ENCODE results near the gene YTHDF2.
"Not testable (repeated sequence)": the region's sequence is repeated elsewhere in the genome, so short reads cannot be mapped to it uniquely, and the experiment has no call there.

Gene YTHDF2

DNA sequence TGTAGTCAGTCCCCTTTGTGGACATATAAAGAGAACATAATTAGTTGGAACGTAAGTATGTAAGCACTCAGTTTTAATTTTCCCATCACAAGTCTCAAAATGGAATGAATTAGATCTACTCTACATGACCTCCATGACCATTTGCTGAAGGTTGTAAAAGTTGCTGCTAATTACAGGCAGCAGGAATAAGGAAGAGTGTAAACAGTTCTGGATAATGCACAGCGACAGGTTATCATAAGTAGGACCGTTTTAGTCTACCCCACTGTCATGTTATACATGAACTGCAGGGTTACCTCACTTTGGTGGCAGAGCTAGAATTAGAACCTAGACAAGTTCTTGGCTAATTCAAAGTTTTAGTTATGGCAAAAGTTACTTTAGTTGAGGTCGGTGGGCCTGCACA lies 21.7 kb downstream of the YTHDF2 start:
- no peak for DNase-seq (ENCODE audit: extremely low read depth in 1 of 2, low read depth in 1 of 2)

DNA sequence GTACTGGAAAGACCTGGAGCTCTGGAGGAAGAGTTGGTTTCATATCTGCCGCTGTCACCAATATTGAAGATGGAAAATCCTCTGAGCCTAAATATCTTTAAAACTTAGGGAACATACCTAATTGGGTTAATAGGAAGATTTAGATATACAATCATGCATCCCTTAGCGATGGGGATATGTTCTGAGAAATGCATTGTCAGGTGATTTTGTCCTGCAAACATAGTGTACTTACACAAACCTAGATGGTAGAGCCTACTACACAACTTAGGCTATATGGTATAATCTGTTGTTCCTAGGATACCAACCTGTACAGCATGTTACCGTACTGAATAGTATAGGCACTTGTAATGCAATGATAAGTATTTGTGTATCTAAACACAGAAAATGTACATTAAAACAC lies 22.5 kb downstream of the YTHDF2 start:
- DNase-seq (ENCODE audit: extremely low read depth in 1 of 2, low read depth in 1 of 2): no peak

DNA sequence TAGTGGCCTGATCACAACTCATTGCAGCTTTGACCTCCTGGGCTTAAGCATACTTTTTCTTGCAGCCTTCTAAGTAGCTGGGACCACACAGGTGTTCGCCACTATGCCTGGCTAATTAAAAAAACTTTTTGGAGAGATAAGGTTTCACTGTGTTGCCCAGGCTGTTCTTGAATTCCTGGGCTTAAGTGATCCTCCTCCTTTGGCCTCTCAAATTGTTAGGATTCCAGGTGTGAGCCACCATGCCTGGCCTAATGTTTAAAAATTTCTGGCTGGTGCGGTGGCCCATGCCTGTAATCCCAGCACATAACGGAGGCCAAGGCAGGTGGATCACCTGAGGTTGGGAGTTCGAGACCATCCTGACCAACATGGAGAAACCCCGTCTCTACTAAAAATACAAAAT lies 24.4 kb downstream of the YTHDF2 start:
- DNase-seq (ENCODE audit: extremely low read depth in 1 of 2, low read depth in 1 of 2): no peak

DNA sequence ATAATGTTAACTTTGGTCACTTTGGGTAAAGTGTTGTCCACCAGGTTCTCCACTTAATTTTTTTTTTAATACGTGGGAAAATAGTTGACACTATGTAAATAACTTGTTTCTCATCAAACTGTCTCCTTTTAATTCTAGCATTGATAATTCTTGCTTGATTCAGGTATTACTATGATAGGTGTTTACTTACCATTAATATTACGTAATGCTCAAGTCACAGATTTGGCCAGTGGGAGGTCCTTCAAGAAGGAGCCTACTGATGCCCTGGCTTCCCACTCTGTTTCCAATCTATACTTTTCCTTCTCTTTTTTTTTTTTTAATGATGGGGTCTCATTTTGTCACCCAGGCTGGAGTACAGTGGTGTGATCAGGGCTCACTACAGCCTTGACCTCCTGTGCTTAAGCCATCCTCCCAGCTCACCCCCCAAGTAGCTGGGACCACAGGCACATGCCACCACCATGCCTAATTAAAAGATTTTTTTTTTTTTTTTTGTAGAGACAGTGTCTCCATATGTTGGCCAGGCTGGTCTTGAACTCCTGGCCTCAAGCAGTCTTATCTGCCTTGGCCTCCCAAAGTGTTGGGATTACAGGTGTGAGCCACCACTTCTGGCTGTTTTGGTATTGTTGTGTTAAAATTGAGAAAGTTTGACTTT lies 29.9 kb downstream of the YTHDF2 start:
- no peak for DNase-seq (ENCODE audit: extremely low read depth in 1 of 2, low read depth in 1 of 2)

DNA sequence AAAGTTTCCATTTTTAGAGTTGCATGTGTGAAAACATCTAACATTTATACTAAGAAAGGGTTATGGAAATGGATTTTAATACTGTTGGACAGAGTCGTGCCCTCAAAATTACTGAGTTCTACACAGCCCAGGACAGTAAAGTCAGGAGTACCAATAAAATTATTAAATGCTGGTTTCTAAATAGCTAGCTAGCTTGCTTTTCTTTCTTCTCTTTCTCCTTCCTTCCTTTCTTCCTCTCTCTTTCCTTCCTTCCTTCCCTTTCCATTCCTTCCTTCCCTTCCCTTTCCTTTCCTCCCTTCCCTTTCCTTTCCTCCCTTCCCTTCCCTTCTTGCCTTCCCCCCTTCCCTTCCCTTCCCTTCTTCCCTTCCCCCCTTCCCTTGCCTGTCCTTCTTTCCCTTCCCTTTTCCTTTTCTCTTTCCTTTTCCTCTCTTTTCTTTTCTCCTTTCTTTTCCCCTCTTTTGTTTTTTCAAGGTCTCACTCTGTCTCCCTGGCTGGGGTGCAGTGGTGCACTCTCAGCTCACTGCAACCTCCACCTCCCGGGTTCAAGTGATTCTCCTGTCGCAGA lies 33.9 kb downstream of the YTHDF2 start:
- DNase-seq (ENCODE audit: extremely low read depth in 1 of 2, low read depth in 1 of 2): no peak

DNA sequence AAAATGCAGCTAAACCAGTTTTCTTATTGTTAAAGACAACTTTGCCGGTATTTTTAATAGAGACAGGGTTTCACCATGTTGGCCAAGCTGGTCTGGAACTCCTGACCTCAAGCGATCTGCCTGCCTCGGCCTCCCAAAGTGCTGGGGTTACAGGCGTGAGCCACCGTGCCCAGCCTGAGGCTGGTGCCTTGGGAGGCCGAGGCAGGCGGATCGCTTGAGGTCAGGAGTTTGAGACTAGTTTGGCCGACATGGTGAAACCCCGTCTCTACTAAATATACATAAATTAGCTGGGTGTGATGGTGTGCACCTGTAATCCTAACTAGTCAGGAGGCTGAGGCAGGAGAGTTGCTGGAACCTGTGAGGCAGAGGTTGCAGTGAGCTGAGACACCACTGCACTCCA lies 35.2 kb downstream of the YTHDF2 start:
- not testable (repeated sequence) for DNase-seq (ENCODE audit: extremely low read depth in 1 of 2, low read depth in 1 of 2)

DNA sequence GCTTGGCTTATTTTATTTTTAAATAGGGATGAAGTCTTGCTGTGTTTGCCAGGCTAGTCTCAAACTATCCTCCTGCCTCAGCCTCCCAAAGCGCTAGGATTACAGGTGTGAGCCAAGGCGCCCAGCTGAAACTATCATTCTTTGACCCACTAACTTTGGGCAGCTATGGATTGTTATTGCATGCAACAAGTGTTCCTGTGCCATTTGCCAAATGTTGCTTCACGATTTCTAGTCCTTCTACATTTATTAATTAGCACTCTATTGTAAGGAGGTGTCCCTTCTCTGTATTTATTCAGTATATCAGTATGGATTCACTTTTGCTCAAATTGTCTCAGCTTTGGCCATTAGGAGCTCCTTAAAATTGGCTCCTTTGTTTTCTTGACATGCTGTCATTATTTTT lies 36.4 kb downstream of the YTHDF2 start:
- no peak for DNase-seq (ENCODE audit: extremely low read depth in 1 of 2, low read depth in 1 of 2)

DNA sequence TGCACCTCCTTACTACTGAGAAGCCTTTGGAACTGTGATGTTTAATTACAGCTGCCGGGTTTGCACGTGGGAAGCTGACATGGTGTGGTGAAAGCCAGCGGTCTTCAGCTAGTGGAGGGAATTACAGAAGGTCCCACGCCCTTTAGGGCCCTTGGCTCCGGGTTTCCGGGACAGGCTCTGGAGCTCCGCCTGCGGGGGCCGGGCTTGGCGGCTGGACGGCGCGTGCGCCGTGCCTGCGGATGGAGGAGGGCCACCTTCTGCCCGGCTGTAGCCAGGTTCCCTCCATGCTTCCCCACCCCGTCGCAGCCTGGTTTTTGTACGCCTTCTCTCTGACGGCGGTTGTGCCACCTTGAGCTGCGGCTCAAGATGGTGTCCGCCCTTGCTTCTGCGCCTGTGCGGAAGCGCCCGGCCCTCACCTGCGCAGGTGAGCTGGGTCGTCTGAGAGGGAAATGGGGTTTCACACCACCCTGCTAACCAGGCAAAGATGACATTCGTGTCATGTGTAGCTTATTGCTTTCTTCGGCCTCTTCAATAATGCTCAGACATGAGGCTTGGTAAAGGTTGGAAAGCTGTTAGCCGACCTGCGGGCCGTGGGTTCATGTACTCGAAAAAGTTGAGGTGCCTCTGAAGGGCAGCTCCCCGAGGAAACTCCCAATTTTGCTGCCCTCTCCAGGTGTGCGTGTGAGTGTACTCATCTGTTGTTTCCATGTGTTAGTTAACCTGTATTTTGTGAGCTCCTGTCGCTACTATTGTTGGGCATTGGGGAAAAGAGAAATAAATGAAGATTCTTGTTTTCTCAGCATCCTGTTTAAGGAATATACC lies 38.6 kb downstream of the YTHDF2 start:
- DNase-seq (ENCODE audit: extremely low read depth in 1 of 2, low read depth in 1 of 2): peak; percentile 31 to 49

DNA sequence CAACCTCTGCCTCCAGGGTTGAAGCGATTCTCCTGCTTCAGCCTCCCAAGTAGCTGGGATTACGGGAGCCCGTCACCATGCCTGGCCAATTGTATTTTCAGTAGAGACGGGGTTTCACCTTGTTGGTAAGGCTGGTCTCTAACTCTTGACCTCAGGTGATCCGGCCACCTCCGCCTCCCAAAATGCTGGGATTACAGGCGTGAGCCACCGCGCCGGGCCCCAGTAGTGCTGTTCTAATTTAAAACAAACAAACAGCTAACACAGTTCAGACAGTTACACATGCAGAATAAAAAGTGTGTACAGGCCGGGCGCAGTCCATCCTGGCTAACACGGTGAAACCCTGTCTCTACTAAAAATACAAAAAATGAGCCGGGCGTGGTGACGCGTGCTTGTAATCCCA lies 39.6 kb downstream of the YTHDF2 start:
- DNase-seq (ENCODE audit: extremely low read depth in 1 of 2, low read depth in 1 of 2): no peak

DNA sequence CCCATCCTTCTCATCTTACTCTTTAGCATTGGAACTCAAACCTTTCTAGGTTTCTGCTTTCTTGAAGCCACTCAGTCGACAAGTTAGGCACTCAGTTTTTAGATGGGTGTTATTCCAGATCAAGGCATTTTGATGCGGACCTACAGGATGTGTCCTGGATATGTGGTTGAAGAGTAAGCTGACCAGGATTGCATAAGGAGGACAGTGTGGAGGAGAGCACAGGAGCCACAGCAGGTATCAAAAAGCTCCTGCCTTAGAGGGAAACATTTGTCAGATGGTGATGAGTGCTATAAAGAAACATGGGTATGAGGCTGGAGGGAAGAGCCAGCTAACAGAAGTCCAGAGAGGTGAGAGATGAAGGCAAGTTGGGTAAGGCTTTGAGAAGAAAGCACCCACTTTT lies 41.3 kb downstream of the YTHDF2 start:
- DNase-seq (ENCODE audit: extremely low read depth in 1 of 2, low read depth in 1 of 2): no peak

DNA sequence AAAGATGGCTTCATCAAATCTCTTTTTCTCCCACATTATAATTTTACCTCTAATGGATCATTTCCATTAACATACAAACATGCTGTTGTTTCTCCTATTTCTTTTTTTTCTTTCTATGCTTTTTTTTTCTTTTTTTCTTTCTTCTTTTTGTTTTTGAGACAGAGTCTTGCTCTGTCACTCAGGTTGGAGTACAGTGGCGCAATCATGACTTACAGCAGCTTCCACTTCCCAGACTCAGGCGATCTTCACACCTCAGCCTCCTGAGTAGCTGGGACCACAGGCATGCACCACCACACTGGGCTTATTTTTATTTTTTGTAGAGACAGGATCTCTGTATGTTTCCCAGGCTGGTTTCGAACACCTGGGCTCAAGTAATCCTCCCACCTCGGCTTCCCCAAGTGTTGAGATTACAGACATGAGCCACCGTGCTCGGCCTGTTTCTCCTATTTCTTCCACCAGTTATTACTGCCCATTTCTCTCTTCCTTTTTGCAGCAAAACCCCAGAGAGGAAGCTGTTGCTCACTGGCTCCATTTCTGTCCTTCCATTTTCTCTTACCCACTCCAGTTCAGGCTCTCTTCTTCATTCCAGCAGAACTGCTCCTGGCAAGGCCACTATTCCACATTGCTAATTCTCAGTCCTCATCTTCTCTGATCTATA lies 43.1 kb downstream of the YTHDF2 start:
- DNase-seq (ENCODE audit: extremely low read depth in 1 of 2, low read depth in 1 of 2): no peak

DNA sequence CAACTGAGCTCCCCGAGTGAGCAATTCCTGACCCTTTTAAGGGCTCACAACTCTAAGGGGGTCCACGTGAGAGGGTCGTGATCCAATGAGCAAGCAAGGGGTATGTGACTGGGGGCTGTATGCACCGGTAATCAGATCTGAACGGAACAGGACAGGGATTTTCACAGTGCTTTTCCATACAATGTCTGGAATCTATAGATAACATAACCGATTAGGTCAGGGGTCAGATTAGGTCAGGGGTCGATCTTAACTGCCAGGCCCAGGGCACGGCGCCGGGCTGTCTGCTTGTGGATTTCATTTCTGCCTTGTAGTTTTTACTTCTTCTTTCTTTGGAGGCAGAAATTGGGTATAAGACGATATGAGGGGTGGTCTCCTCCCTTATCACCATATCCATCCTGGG lies 44.6 kb downstream of the YTHDF2 start:
- no peak for DNase-seq (ENCODE audit: extremely low read depth in 1 of 2, low read depth in 1 of 2)

DNA sequence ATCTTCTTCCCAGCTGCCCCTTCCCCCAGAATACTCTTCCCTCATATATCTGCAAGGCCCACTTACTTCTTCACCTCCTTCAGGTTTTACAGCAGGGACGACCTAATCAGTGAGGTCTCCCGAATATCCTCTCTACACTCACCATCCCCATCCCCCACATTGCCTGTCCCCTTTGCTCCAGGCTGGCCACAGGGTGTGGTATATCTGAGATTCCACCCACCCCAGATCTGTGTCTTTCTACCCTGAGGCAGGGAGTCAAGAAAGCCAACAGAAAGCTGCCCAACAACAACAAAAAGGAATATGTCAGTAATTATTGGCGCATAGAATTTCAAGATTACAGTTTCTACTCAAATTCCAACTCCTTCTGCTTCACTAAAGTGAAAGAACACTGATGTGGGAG lies 45.3 kb downstream of the YTHDF2 start:
- DNase-seq (ENCODE audit: extremely low read depth in 1 of 2, low read depth in 1 of 2): no peak

DNA sequence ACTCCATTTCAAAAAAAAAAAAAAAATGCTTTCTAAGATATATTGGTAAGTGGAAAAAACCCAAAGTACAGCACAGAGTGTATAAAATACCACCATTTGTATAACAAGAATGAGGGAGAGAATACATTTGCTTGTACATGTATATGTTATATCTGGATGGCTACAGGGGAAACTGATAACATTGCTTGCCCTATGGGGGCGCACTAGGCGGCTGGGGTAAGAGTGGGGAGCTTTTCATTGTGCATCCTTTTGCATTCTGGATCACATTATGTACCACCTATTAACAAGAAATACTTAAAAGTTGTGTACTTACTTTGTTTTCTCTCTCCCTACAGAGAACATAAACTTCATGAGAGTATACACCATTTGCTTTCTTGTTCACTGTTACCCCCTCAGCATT lies 46.6 kb downstream of the YTHDF2 start:
- DNase-seq (ENCODE audit: extremely low read depth in 1 of 2, low read depth in 1 of 2): no peak

DNA sequence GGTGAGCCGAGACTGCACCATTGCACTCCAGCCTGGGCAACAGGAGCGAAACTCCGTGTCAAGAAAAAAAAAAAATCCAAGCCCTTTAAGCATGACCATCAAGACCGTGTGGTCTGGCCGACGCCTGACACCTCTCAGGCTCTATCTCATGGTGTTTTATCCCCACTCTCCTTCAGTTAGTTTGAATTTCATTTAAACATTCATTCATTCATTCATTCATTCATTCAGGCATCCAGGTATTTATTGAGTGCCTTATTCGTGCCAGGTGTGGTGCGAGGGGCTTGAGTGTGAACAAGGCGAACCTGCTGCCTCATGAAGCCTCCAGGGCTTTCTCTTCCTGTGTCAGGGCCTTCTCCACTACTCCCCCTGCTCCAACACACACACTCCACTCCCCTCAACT lies 52.7 kb downstream of the YTHDF2 start:
- DNase-seq (ENCODE audit: extremely low read depth in 1 of 2, low read depth in 1 of 2): no peak

DNA sequence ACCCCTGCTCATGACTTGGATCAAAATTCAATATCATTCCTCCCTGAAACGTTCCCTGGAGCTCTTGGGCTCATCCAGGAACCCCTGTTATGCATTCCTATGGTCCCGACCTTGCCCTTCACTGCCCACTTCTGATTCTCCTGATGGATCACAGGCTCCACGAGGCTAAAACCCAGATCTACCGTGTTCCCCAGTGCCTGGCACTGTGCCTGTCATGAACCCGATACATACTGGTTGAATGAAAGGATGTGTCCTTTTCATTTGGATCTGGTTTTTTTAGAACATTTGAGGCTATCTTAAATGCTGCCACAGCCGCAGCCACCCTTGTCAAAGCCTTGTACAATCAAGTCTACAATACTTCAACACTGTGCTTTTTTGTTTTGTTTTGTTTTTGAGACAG lies 53.1 kb downstream of the YTHDF2 start:
- DNase-seq (ENCODE audit: extremely low read depth in 1 of 2, low read depth in 1 of 2): no peak

DNA sequence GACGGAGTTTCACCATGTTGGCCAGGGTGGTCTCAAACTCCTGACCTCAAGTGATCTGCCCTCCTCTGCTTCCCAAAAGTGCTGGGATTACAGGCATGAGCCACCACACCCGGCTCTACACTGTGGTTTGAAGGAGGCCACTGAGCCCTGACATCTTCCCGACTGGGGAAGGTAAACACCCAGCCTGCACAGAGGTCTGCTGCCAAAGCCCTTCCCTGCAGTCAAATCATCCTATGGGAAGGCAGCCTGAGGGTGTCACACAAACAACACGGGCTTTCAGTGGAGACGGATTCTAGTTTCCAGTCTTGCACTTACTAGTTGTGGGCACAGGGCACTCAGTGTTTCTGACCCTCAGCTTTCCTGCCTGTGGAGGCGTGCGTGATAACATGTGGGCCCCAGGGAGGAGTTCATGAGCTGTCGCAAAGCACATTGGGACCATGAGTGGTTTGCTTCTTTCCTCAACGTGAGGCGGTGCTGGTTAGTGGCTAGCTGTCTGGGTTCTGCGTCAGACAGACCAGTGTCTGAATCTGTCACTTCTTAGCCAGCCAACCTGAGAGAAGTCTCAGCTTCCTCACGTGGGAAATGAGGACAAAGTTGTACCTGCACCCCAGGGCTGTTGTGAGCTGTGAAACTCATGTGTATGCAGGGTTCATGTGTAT lies 53.8 kb downstream of the YTHDF2 start:
- DNase-seq (ENCODE audit: extremely low read depth in 1 of 2, low read depth in 1 of 2): no peak

DNA sequence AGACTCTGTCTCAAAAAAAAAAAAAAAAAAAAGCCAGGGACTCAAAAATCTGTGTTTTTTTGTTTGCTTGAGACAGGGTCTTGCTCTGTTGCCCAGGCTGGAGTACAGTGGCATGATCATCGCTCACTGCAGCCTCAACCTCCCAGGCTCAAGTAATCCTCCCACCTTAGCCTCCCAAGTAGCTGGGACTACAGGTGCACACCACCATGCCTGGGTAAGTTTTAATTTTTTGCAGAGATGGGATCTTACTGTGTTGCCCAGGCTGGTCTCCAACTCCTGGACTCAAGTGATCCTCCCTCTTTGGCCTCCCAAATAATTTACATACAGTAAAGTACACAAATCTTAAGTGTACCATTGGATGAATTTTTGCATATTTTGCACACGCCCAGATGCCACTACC lies 55.2 kb downstream of the YTHDF2 start:
- not testable (repeated sequence) for DNase-seq (ENCODE audit: extremely low read depth in 1 of 2, low read depth in 1 of 2)

DNA sequence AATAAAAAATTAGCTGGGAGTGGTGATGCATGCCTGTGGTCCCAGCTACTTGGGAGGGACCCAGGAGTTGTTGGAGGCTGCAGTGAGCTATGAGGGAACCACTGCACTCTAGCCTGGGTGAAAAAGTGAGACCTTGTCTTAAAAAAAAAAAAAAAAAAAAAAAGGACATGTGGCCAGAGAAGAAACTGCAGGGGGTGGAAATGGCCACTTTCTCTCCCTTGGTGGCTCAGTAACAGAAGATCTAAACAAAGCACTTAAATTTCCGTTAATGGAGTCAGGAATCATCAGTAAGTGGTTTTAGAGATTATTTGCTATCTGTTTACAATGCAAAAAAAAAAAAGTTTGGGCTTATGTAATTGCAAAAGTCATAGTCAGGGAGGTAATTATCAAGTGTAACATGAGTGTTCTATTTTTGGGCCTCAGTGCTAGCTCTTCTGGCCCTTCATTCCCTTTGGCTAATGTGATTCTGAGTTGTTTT lies 55.9 kb downstream of the YTHDF2 start:
- DNase-seq (ENCODE audit: extremely low read depth in 1 of 2, low read depth in 1 of 2): no peak

DNA sequence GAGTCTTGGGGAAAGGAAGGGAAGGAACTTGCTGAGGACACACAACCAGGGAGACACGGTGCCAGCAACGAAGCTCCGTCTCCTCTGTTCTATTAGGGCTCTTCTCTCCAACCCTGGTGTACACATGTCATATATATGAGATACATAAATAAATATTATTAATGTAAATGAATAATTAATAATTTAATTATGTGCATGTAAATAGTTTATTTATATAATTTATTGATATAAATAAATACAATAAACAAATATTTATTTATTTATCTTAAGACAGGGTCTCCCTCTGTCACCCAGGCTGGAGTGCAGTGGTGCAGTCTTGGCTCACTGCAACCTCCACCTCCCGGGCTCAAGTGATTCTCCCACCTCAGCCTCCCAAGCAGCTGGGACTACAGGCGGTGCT lies 57.8 kb downstream of the YTHDF2 start:
- not testable (repeated sequence) for DNase-seq (ENCODE audit: extremely low read depth in 1 of 2, low read depth in 1 of 2)

All from activated CD8-positive, alpha-beta memory T cell treated with anti-CD3 and anti-CD28 coated beads for 1 hour (primary cell).